ENCODE results near the gene RBM47.
A peak's percentile ranks its signal among the peaks of the same experiment; 100 is the strongest.
"Not testable (repeated sequence)": the region's sequence is repeated elsewhere in the genome, so short reads cannot be mapped to it uniquely, and the experiment has no call there.

The RBM47 gene

GRCh38 chr4:40585201-40585799 lies 44.4 kb downstream of the RBM47 start:
- DNase-seq, result peak; percentile 75

DNA sequence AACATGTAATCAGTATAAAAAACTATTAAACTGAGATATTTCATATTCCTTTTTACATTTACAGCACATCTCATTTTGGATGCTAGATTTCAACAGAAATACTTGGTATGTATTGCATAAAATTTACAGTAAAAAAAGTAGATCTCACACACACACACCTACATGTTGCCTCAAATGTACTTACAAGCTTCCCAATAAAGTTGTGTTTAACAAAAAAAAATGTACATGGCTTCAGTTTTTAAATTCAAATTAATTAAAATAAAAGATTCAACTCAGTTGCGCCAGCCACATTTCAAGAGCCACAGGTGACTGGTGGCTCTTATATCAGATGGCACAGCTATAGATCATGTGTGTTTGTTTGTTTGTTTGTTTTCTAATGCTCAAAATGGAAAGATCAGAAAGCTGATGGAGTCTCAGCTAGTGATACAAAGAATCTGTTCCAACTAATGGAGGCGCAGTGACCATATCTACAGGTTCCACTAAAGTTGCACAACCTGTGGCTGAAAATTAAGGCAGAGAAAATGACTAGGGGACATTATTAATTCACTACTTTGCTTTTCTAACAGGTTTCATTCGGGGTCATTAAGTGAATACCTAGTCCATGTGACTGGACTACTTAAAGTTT lies 45.0 kb downstream of the RBM47 start:
- DNase-seq, result no peak

DNA sequence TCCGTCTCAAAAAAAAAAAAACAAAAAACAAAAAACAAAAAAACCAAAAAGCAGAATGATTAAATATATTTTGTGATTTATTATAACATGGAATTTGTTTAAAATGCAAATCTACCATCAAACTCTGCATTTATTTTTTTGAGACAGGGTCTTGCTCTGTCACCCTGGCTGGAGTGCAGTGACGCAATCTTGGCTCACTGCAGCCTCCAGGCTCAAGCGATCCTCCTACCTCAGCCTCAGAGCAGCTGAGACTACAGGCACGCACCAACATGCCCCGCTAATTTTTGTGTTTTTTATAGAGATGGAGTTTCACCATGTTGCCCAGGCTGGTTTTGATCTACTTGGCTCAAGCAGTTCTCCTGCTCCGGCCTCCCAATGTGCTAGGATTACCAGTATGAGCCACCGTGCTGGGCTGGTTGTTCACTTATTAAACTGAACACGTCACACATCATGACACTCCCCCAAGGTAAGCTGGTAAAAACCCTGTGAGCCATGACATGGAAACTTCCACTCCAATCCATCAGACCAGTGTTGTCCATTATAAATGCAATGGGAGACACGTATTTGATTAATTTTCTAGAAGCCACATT lies 45.7 kb downstream of the RBM47 start:
- no peak for DNase-seq

DNA sequence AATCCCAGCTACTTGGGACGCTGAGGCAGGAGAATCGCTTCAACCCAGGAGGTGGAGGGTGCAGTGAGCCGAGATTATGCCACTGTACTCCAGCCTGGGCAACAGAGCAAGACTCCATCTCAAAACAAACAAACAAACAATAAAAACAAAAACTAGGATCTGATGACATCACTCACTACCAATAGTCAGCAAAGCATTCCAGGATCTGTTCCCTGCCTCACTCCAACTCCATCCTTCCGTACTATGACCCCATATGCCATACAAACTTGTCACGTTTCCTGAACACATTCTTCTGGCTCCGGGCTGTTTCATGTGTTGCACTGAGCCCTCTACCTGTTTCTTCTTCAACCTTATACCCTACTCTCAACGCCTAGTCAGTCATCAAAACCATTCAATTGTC lies 47.3 kb downstream of the RBM47 start:
- DNase-seq, result no peak

GRCh38 chr4:40581254-40582140 lies 48.2 kb downstream of the RBM47 start:
- no peak for DNase-seq

- DNase-seq, result no peak
These were observed 49.7 kb downstream of the RBM47 start for GRCh38 chr4:40579983-40580382.

GRCh38 chr4:40577588-40578253 lies 51.9 kb downstream of the RBM47 start:
- no peak for DNase-seq

DNA sequence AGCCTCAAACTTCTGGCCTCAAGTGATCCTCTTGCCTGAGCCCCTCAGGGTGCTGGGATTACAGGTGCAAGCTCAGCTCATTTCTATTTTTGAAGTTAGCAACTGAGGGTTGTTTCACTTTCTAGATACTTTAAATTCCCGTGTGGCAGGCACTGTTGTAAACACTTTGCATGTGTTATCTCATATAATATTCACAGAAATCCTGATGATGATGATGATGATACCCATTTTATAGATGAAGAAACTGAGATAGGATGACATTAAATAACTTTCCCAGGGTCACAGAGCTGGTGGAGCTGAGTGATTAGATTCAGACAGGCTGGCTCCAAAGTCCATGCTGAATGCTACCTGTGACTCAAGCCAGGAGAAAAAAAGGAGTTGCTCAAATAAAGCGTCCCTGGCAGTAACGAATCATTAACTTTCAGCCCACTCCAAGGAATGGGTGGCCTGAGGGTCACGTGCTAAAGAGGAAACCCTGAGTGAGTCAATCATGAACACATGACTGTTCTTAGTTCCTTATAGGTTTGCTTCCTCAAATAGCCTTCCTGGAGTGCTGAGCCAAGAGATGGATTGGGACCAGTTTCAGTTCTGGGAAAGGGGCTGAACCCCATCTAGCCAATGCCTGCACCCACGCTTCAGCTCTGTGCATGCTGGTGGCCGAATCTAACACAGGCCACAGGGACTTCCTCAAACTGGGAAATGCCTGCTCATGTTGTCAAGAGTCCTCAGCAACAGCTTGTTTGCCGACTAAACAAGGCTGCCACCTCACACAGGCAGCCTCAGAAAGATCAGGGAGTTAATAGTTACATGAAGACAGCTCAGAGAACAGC lies 52.8 kb downstream of the RBM47 start:
- peak; percentile 40 for DNase-seq

DNA sequence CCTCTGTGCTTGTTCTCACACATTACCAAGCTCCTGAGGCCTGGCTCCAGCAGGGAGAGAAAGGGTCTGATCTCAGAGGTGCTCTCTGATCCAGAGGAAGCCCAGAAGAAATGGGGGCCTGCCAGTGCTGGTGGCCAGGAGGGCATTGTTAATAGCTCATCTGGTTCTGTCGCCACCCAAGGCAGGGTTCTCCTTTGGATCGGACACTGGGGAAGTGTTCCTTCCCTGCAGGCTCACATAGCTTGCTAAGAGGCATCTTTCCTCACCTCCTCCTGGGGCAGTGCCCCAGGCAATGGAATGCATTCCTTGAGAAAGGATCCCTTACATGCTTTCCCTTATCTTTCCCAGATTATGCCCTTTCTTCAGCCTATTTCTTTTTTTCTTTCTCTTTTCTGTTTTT lies 53.8 kb downstream of the RBM47 start:
- DNase-seq, result no peak

DNA sequence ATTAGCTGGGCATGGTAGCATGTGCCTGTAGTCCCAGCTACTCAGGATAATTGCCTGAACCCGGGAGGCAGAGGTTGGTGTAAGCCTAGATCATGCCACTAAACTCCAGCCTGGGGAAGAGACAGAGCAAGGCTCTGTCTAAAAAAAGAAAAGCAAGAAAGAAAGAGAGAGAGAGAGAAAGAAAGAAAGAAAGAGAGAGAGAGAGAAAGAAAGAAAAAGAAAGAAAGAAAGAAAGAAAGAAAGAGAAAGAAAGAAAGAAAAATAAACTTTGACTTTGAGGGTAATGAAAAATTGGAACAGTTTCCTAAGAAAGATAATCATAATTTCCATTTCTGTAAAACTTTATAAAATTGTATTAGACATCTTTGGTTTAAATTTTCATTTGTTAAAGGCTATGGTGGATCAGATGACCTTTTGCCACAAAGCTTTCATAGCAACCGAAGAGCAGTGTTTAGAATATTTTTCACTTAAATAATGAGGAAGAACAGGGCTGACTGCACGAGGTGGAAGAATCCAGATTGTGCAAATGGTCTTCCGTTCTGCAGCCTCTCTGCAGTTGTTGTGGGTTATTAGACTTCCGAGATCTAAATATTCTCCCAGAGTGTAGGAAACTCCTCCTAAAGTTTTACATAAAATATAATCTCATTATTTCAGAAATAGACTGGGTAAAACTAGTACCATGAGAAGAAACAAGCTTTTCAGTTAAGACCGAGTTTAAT lies 55.9 kb downstream of the RBM47 start:
- DNase-seq, result no peak

DNA sequence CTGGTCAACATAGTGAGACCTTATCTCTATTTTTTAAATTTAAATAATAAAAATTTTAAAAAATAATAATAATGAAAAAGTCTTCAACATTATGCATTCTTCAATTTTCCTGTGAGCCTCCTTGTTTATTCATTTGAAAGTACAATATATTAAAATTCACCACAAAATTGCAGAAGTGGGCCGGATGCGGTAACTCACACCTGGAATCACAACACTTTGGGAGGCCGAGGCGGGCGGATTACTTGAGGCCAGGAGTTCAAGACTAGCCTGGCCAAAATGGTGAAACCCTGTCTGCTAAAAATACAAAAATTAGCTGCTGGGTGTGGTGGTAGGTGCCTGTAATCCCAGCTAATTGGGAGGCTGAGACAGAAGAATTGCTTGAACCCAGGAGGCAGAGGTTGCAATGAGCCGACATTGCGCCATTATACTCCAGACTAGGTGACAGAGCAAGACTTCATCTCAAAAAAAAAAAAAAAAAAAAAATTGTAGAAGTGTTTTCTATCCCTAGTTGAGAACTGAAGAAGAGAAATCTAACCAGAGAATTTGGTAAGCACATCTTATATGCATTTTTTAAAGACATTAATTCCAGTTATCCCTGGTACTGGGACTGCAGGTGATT lies 56.9 kb downstream of the RBM47 start:
- no peak for DNase-seq

GRCh38 chr4:40571208-40571607 lies 58.5 kb downstream of the RBM47 start:
- no peak for DNase-seq

DNA sequence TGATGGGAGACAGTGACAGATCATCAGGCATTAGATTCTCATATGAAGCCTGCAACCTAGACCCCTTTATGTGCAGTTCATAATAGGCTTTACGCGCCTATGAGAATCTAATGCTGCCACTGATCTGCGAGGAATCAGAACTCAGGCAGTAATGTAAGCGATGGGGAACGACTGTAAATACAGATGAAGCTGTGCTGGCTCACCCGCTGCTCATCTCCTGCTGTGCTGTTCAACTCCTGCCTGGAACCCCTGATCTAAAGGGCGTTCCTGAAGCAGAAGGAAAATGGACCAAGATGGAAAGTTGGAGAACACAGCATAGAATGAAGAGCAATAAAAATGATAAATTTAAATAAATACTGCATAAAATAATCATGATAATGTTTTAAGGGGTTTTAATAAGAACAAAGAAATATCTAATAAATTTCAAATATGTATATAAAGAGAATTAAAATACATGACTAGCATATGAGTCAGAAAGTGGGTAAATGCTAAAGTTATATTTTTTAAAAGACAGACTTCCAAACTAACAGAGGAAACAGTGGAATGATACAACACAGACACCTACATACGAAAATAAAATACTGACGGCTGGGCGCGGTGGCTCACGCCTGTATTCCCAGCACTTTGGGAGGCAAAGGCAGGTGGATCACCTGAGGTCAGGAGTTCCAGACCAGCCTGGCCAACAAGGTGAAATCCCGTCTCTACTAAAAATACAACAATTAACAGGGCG lies 59.2 kb downstream of the RBM47 start:
- no peak for DNase-seq

DNA sequence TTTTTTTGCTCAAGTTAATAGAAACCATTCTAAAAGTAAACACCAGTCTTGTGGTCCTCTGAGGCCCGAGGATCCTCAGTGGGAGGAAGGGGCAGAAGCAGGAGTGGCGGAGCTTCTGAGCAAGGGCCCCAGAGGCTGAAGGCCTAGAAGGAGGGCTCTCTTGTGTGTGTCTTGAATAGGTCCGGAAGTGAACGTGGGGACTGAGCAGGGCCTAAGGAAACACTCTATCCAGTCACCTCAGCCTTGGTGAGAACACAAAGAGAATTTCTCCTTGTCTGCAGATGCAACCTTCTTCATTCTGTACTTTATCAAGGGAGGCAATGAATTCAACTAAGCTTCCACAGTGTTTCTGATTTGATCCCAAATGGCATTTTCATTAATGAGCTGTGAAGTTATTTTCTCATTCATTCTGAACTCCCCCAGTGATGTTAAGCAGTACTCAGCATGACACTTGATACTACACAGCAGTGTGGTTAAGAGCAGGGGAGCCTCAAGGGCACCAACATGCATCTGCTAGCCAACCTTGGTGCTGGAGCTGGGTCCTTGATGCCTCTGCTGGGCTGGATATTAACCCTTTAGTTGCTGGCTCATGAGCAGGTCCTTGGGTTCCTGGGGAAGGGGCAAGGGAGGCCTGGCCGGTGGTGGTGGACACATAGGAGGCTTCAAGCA lies 64.7 kb downstream of the RBM47 start:
- DNase-seq, result no peak

DNA sequence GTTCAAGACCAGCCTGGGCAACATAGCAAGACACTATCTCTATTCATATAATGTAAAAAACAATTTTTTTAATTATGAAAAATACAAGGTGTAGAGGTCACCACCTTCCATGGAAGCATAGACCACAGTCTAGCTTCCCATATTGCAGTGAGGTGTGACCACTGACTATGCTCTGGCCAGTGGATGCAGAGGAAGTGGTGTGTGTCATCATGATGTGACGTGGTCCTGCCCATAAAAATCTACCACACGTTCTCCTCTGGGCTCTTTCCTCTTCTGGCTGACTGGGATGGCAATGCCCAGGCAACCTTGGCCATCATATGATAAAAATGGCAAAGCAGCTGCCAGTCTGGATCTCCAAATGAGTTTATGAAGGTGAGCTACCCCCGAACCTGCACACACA lies 65.7 kb downstream of the RBM47 start:
- no peak for DNase-seq

GRCh38 chr4:40563401-40563800 lies 66.3 kb downstream of the RBM47 start:
- no peak for DNase-seq

GRCh38 chr4:40562681-40563080 lies 67.0 kb downstream of the RBM47 start:
- DNase-seq, result no peak

- no peak for DNase-seq
These were observed 67.5 kb downstream of the RBM47 start for GRCh38 chr4:40562208-40562607.

DNA sequence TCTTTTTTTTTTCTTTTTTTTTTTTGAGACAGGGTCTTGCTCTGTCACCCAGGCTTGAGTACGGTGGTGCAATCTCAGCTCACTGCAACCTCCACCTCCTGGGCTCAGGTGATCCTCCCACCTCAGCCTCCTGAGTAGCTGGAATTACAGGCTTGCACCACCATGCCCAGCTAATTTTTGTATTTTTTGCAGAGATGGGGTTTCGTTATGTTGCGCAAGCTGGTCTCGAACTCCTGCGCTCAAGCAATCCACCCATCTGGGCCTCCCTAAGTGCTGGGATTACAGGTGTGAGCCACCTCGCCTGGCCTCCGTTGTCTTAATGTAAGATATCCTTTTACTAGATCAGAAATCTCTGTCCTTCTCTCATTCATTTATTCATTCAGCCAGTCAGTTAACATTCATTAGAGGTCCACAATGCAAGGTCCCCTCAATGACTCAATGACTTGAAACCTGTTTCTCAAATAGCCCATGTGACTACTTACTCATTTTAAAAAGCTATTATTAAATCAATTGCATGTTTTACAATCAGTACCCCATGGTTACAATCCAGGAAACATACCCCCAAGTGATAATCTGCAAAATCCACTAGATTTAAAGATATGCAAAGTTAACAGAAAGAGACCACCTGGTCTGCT lies 68.0 kb downstream of the RBM47 start:
- not testable (repeated sequence) for DNase-seq

All from NK-92 treated with Interleukin-12 subunit alpha and Interleukin-12 subunit beta, amount 100 ng/mL, for 24 hours (cell line).